ENCODE data around the gene CD160.

DNA sequence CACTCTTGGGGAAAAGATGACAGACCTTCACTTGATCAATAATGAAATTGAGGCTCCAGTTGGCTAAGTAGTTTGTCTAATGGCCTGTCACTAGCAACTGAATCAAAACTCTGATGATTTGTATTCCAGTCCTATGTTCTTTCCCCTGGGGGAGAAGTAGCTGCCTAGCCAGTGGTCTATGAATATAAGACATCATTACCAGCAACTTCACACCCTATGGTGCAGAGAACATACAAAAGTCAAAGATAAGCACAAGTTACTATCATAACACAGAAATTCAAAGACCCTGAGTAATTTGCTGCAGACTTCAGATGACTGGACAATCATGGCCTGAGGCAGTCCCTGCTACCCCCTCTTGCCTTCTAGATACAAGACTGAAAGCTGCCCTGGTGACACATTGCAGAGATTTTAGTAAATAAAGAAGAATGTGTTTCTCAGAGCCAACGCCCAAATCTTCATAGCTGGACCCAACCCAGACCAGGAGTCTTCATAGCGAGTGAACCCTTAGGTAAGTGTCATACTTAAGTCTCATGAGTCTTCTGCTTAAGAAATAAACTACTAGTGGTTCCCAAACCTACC lies 13.1 kb upstream of the CD160 start:
- TF ChIP-seq, protein P1, sequence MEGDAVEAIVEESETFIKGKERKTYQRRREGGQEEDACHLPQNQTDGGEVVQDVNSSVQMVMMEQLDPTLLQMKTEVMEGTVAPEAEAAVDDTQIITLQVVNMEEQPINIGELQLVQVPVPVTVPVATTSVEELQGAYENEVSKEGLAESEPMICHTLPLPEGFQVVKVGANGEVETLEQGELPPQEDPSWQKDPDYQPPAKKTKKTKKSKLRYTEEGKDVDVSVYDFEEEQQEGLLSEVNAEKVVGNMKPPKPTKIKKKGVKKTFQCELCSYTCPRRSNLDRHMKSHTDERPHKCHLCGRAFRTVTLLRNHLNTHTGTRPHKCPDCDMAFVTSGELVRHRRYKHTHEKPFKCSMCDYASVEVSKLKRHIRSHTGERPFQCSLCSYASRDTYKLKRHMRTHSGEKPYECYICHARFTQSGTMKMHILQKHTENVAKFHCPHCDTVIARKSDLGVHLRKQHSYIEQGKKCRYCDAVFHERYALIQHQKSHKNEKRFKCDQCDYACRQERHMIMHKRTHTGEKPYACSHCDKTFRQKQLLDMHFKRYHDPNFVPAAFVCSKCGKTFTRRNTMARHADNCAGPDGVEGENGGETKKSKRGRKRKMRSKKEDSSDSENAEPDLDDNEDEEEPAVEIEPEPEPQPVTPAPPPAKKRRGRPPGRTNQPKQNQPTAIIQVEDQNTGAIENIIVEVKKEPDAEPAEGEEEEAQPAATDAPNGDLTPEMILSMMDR (IDR thresholded peaks at IDR 0.05) = no peak
- TF ChIP-seq POLR2A (IDR thresholded peaks at IDR 0.05) = no peak
